Activated naive CD8-positive, alpha-beta T cell treated with anti-CD3 and anti-CD28 coated beads, Interleukin-2, amount 50 U/mL, for 24 hours (primary cell): ENCODE results near the gene TSHZ1.
A peak's percentile ranks its signal among the peaks of the same experiment; 100 is the strongest.

Experiments
- ATAC-seq: fragments of 150-1000 bp; cut with Tn5 transposase; one replicate; pipeline ENCODE4 v1.10.0; 2021
- DNase-seq: peaks from one replicate; pipeline ENCODE4 v3.0.0; 2021
- H3K27ac Mint-ChIP-seq: one replicate; pipeline ENCODE4 v1.8.0; 2021; ENCODE audit warnings: mild to moderate bottlenecking, mixed read lengths
- H3K27me3 Mint-ChIP-seq: one replicate; pipeline ENCODE4 v1.8.0; 2021; ENCODE audit warnings: mixed read lengths
- H3K36me3 Mint-ChIP-seq: one replicate; pipeline ENCODE4 v1.8.0; 2021; ENCODE audit warnings: low read depth, mixed read lengths
- H3K4me1 Mint-ChIP-seq: one replicate; pipeline ENCODE4 v1.8.0; 2021; ENCODE audit warnings: mixed read lengths
- H3K4me3 Mint-ChIP-seq: one replicate; pipeline ENCODE4 v1.8.0; 2021; ENCODE audit warnings: mild to moderate bottlenecking, moderate library complexity, mixed read lengths
- H3K9me3 Mint-ChIP-seq: one replicate; pipeline ENCODE4 v1.8.0; 2021; ENCODE audit warnings: mixed read lengths

The TSHZ1 gene

GRCh38 chr18:75267643-75268363, 57.2 kb downstream of the TSHZ1 start:
- DNase-seq (no peak), ATAC-seq (peak; percentile 75)
- H3K27me3 Mint-ChIP-seq = no peaks in the 10 kb centered on the region
- H3K36me3 Mint-ChIP-seq = no peaks in the 10 kb centered on the region
- H3K9me3 Mint-ChIP-seq = no peaks in the 10 kb centered on the region
- H3K4me3 Mint-ChIP-seq = no peak overlapping the region
- H3K27ac Mint-ChIP-seq = no peak overlapping the region
- peaks cover 42% of the 10 kb centered on the region for H3K4me1 Mint-ChIP-seq

GRCh38 chr18:75268364-75268646, 57.7 kb downstream of the TSHZ1 start:
- no peak for DNase-seq
- no peak overlapping the region for H3K27ac Mint-ChIP-seq
- no peak for ATAC-seq
- no peaks in the 10 kb centered on the region for H3K36me3 Mint-ChIP-seq
- H3K4me1 Mint-ChIP-seq = peaks cover 42% of the 10 kb centered on the region
- H3K4me3 Mint-ChIP-seq = no peak overlapping the region
- no peaks in the 10 kb centered on the region for H3K27me3 Mint-ChIP-seq
- no peaks in the 10 kb centered on the region for H3K9me3 Mint-ChIP-seq

- Mint-ChIP-seq H3K9me3 (no peaks in the 10 kb centered on the region), H3K27ac (no peak overlapping the region), H3K36me3 (no peaks in the 10 kb centered on the region), H3K4me1 (peaks cover 42% of the 10 kb centered on the region), H3K4me3 (no peak overlapping the region), H3K27me3 (no peaks in the 10 kb centered on the region)
- DNase-seq (no peak), ATAC-seq (peak; percentile 47)
Observed at GRCh38 chr18:75269124-75269680, 58.6 kb downstream of the TSHZ1 start.

GRCh38 chr18:75269696-75270095, 59.1 kb downstream of the TSHZ1 start:
- no peaks in the 10 kb centered on the region for H3K27me3 Mint-ChIP-seq
- H3K4me3 Mint-ChIP-seq = no peak overlapping the region
- DNase-seq (no peak), ATAC-seq (no peak)
- no peaks in the 10 kb centered on the region for H3K9me3 Mint-ChIP-seq
- no peak overlapping the region for H3K27ac Mint-ChIP-seq
- peaks cover 42% of the 10 kb centered on the region for H3K4me1 Mint-ChIP-seq
- H3K36me3 Mint-ChIP-seq = no peaks in the 10 kb centered on the region

GRCh38 chr18:75271952-75272351, 61.4 kb downstream of the TSHZ1 start:
- Mint-ChIP-seq H3K4me1 (peaks cover 40% of the 10 kb centered on the region), H3K9me3 (no peaks in the 10 kb centered on the region), H3K27ac (no peak overlapping the region), H3K4me3 (no peak overlapping the region), H3K27me3 (no peaks in the 10 kb centered on the region), H3K36me3 (no peaks in the 10 kb centered on the region)
- ATAC-seq (no peak), DNase-seq (no peak)

GRCh38 chr18:75273817-75274216, 63.2 kb downstream of the TSHZ1 start:
- no peaks in the 10 kb centered on the region for H3K27me3 Mint-ChIP-seq
- no peaks in the 10 kb centered on the region for H3K36me3 Mint-ChIP-seq
- DNase-seq = no peak
- H3K9me3 Mint-ChIP-seq = no peaks in the 10 kb centered on the region
- no peak overlapping the region for H3K4me3 Mint-ChIP-seq
- H3K4me1 Mint-ChIP-seq = peaks cover 33% of the 10 kb centered on the region
- no peak for ATAC-seq
- H3K27ac Mint-ChIP-seq = no peak overlapping the region

- DNase-seq (no peak), ATAC-seq (no peak)
- H3K4me1 Mint-ChIP-seq = peaks cover 32% of the 10 kb centered on the region
- no peak overlapping the region for H3K27ac Mint-ChIP-seq
- no peaks in the 10 kb centered on the region for H3K36me3 Mint-ChIP-seq
- no peaks in the 10 kb centered on the region for H3K9me3 Mint-ChIP-seq
- H3K27me3 Mint-ChIP-seq = no peaks in the 10 kb centered on the region
- H3K4me3 Mint-ChIP-seq = no peak overlapping the region
Observed at GRCh38 chr18:75275226-75275625, 64.6 kb downstream of the TSHZ1 start.

- peak; percentile 72 for ATAC-seq
- Mint-ChIP-seq H3K4me3 (no peak overlapping the region), H3K27ac (peak overlapping the region; percentile 43), H3K4me1 (peaks cover 33% of the 10 kb centered on the region), H3K36me3 (peaks cover 4% of the 10 kb centered on the region), H3K27me3 (no peaks in the 10 kb centered on the region), H3K9me3 (no peaks in the 10 kb centered on the region)
- DNase-seq = no peak
Observed at GRCh38 chr18:75276818-75277609, 66.4 kb downstream of the TSHZ1 start.

GRCh38 chr18:75277610-75277928, 67.0 kb downstream of the TSHZ1 start:
- H3K27ac Mint-ChIP-seq = no peak overlapping the region
- no peak for DNase-seq
- H3K9me3 Mint-ChIP-seq = no peaks in the 10 kb centered on the region
- H3K4me3 Mint-ChIP-seq = no peak overlapping the region
- H3K27me3 Mint-ChIP-seq = no peaks in the 10 kb centered on the region
- peaks cover 4% of the 10 kb centered on the region for H3K36me3 Mint-ChIP-seq
- H3K4me1 Mint-ChIP-seq = peaks cover 30% of the 10 kb centered on the region
- no peak for ATAC-seq

GRCh38 chr18:75279381-75279780, 68.8 kb downstream of the TSHZ1 start:
- Mint-ChIP-seq H3K27ac (no peak overlapping the region), H3K27me3 (no peaks in the 10 kb centered on the region), H3K9me3 (no peaks in the 10 kb centered on the region), H3K4me1 (peaks cover 30% of the 10 kb centered on the region), H3K4me3 (no peak overlapping the region), H3K36me3 (peaks cover 4% of the 10 kb centered on the region)
- no peak for DNase-seq
- no peak for ATAC-seq

- Mint-ChIP-seq H3K36me3 (peaks cover 10% of the 10 kb centered on the region), H3K4me1 (peaks cover 30% of the 10 kb centered on the region), H3K4me3 (no peak overlapping the region), H3K9me3 (no peaks in the 10 kb centered on the region), H3K27ac (peak overlapping the region; percentile 59), H3K27me3 (no peaks in the 10 kb centered on the region)
- ATAC-seq = no peak
- DNase-seq = no peak
Observed at GRCh38 chr18:75280427-75281280, 70.1 kb downstream of the TSHZ1 start.

GRCh38 chr18:75282746-75283145, 72.1 kb downstream of the TSHZ1 start:
- ATAC-seq (no peak), DNase-seq (no peak)
- Mint-ChIP-seq H3K27ac (no peak overlapping the region), H3K27me3 (no peaks in the 10 kb centered on the region), H3K4me3 (no peak overlapping the region), H3K36me3 (peaks cover 15% of the 10 kb centered on the region), H3K4me1 (peaks cover 15% of the 10 kb centered on the region), H3K9me3 (no peaks in the 10 kb centered on the region)

- ATAC-seq = no peak
- H3K36me3 Mint-ChIP-seq = peaks cover 17% of the 10 kb centered on the region
Observed at GRCh38 chr18:75283731-75284130, 73.1 kb downstream of the TSHZ1 start.

GRCh38 chr18:75284566-75284965, 74.0 kb downstream of the TSHZ1 start:
- Mint-ChIP-seq H3K27ac (no peak overlapping the region), H3K4me3 (no peak overlapping the region)
- DNase-seq = no peak

More at GRCh38 chr18:75283731-75284130, 73.1 kb downstream of the TSHZ1 start:
- Mint-ChIP-seq H3K4me1 (peaks cover 13% of the 10 kb centered on the region), H3K27ac (no peak overlapping the region), H3K4me3 (no peak overlapping the region), H3K9me3 (no peaks in the 10 kb centered on the region), H3K27me3 (no peaks in the 10 kb centered on the region)
- no peak for DNase-seq

More at GRCh38 chr18:75284566-75284965, 74.0 kb downstream of the TSHZ1 start:
- Mint-ChIP-seq H3K4me1 (peaks cover 7% of the 10 kb centered on the region), H3K9me3 (no peaks in the 10 kb centered on the region), H3K27me3 (no peaks in the 10 kb centered on the region), H3K36me3 (peaks cover 19% of the 10 kb centered on the region)
- ATAC-seq = no peak
